T-helper 9 cell (primary cell): Measurements from ENCODE around the gene FBXL7.
"Not testable (repeated sequence)": the region's sequence is repeated elsewhere in the genome, so short reads cannot be mapped to it uniquely, and the experiment has no call there.

Source experiments
- DNase-seq: peaks from one replicate; pipeline ENCODE4 v3.0.0-alpha.2; 2020

The FBXL7 gene

DNA sequence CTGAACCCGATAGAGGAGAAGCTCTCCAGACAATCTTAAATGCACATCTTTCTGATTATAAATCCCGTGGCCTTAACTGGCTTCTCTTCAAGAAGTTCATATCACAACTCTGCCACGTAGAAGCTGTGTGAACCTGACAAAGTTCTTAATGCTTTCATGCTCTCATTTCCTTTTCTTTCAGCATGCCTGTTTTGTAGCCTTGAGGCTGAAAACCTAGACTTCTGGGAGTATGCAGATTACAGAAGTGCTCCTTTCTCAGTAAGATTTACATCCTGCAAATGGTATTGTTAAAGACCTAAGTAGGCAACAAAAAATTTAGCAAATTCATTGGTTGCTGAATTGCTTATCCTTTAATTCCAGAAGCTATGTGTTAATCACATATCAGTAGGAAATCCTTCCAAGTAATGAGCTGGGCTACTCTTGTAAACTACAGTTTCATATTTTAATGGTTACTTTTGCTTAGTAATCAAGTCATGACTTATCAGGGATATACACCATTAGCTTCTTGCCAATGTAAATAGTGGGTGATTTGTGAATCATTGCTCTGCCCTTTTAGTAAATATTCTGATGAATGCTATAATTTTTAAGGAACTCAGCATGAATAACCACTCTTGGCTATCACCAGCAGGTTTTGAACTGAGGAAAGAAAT lies 334.7 kb downstream of the FBXL7 start:
- no peak for DNase-seq

- DNase-seq: no peak
These were observed 335.5 kb downstream of the FBXL7 start for GRCh38 chr5:15835514-15835913.

DNA sequence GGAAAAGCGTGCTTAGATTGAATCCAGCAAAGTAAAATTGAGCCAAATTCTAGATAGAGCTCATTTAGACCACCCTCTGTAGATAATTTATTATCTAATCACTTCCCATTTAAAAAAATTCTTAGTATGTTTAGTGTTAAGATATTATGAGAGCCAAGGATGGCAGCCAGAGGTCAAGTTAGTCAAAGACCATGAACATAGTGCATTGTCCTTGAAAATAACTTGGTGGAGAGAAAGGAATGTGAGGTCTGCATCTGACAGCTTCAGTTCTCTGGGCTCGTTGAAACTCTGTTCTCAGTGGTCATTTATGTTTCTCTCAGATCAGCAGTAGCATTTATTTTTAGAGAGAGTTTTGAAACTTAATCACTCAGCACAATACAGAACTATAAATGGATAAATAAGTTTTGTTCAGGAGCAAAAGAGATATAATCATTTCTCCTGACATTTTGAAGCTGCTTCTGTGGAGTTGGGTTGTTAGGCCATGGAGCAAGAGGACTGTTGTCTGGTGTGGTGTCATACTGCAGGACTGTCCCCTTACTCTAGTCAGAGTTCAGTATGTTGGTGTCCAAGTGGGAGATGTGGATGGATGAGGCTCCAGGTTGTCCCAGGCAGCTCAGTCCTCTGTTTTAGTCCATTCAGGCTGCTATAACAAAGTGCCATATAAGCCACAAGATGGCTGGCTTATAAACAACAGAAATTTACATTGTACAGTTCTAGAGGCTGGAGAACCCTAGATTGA lies 337.7 kb downstream of the FBXL7 start:
- no peak for DNase-seq

DNA sequence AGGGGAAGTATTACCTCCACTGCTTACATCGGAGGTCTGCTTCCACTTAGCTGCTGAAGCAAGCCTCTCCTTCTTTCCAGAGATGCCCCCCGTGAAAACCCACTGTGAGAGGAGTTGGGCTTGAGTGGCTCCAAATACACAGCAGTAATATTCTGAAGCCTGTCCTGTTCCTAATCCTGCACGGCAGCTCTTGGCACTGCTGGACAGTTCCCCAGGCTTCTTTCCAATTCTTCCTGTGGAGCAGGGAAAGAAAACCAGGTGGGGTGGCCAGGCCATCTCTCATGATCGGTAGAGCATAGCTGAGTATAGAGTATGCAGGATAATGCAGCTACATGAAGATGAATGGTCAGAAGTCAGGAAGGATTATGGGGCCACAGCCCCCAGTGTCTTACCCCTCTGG lies 344.3 kb downstream of the FBXL7 start:
- no peak for DNase-seq

- no peak for DNase-seq
These were observed 344.9 kb downstream of the FBXL7 start for GRCh38 chr5:15844871-15845270.

GRCh38 chr5:15850536-15850935 lies 350.6 kb downstream of the FBXL7 start:
- DNase-seq: no peak

DNA sequence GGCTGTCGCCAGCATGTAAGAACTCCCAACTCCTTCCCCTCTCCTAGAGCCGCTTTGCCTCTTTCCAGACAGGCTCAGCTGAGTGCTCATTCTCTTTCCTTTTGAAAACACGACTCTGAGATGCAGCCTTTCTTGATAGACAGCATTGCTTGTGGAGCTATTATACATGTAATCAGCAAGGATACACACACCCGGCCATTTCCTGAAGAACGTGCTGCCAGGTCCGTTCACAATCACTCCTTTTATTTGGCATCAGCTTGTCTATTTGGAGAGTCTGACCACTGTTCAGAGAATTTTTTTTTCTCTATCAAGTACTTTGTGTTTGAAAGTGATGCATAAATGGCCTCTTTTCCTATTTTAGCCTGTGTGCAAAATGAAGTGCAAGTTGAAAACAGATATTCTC lies 351.0 kb downstream of the FBXL7 start:
- DNase-seq: no peak

- no peak for DNase-seq
These were observed 352.2 kb downstream of the FBXL7 start for GRCh38 chr5:15852217-15852616.

DNA sequence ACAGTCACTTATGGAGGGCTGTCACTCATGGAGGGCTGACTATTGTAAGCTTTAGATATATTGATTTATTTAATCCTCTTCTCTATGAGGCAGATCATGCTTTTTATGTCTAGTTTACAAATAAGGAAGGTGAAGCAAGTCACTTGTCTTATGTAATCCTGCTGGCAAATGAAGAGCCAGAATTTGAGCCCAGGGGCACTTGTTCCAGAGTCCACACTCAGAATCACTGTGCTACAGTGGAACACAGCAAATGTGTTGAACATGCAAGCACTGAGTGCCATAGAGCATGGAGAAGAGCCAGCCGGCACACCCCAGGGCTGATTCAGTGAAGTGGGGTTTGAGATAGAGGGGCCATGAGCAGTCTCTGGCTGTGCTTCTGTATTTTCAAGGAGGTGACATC lies 353.0 kb downstream of the FBXL7 start:
- no peak for DNase-seq

- DNase-seq: no peak
These were observed 358.3 kb downstream of the FBXL7 start for GRCh38 chr5:15858326-15858725.

GRCh38 chr5:15864536-15865215 lies 364.7 kb downstream of the FBXL7 start:
- no peak for DNase-seq

GRCh38 chr5:15872259-15872658 lies 372.3 kb downstream of the FBXL7 start:
- not testable (repeated sequence) for DNase-seq

GRCh38 chr5:15877914-15878313 lies 377.9 kb downstream of the FBXL7 start:
- DNase-seq: no peak

GRCh38 chr5:15880201-15880600 lies 380.2 kb downstream of the FBXL7 start:
- no peak for DNase-seq

- no peak for DNase-seq
These were observed 385.2 kb downstream of the FBXL7 start for GRCh38 chr5:15885156-15885555.

DNA sequence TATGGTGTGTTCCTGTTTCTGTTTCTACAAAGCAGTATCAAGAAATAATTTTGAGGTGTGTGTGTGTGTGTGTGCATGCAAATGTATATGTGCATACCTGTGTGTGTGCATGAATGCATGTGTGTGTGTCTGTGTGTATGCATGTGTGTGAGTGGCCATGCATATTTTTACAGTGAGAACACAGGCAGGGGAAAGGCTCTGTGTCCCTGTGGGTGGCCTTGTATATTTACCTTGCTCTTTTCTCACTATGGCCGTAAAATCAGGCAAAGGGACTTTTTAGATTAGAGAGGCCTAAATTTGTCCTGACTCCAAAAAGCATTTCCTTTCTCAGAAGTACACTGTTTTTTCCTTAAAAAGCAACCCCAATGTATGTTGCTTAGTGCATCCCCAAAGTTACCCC lies 386.2 kb downstream of the FBXL7 start:
- DNase-seq: no peak

DNA sequence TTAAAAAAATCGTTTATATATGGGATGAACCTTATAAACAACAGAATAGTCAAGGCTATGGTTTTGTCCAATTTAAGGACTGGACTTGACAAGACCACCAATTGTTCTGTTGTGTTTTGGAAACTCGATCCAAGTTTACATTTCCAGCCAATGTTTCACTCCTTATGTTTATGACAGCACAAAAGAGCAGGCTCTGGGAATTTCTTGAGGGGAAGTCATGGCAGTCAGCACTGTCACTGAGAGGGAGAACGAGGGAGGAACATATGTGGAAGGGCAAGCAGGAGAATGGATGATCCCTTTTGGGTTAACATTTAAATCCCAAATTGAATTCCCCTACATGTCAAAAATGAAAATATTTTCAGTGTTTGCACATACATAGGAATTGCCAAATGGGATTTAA lies 387.1 kb downstream of the FBXL7 start:
- no peak for DNase-seq

DNA sequence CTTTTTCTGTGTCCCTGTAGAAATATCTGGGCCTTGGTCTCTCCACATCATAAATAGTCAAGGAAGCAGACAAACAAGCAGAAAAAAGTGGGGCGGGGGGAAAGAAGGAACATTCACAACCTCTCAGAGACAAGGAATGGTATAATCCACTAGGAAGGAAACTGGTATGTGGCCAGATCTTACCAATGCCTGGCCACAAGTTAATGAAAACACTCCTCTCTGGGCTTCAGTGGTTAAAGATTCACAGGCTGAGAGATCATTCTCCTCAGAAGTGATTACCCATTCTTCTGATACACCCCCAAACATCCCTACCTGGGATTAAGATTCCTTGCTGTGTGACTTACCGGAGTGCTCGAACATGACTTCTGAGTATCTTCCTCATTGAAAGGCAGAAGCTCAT lies 389.0 kb downstream of the FBXL7 start:
- no peak for DNase-seq

GRCh38 chr5:15893866-15894265 lies 393.9 kb downstream of the FBXL7 start:
- DNase-seq: no peak

DNA sequence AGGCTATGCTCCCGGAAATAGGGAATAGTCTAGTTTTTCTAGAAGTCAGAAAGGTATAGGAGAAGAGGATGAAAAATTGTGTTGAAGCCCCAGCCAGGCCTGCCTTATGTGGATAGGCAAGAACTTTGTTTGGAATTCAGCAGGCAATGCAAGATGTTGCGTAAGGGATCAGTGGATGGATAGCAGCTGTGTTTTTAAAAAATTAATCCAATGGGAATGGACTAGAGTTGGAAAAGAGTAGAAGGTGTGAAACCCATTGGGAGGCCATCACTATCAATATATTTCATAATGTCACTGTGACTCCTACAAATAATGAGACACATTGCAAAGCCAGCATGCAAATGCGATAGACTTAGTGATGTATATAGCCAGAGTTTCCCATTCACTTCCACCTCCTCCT lies 397.7 kb downstream of the FBXL7 start:
- no peak for DNase-seq

DNA sequence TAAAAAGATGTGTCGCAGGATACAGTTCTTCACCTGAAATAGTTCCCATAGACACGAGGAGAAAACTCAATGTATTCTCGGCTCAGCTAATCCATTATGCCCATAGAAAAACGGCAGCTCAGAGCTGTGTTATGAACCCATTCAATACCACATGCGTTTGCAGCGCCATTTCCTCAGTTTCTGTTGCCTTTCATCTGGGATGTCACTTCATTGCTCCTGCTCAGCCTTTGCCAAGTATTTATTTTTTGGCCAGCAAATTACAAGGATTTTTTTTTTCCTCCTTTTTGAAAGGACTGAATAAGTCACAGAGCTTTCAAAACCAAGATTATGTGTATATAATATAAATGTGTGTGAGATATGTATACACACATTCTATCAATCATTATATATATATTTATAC lies 398.7 kb downstream of the FBXL7 start:
- no peak for DNase-seq

GRCh38 chr5:15899481-15899880 lies 399.5 kb downstream of the FBXL7 start:
- DNase-seq: no peak

DNA sequence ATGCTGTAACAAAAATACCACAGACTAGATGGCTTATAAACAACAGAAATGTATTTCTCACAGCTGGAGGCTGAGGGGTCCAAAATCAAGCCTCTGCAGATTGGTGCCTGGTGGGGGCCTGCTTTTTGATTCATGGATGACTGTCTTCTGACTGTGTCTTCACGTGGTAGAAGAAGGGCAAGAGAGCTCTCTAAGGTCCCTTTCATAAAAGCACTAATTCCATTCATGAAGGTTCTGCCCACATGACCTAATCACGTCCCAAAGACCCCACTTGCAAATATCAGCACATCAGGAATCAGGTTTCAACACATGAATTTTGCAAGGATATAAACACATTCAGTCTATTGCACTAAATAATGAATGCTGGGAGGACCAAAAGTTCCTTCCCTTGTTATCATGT lies 401.2 kb downstream of the FBXL7 start:
- DNase-seq: no peak

DNA sequence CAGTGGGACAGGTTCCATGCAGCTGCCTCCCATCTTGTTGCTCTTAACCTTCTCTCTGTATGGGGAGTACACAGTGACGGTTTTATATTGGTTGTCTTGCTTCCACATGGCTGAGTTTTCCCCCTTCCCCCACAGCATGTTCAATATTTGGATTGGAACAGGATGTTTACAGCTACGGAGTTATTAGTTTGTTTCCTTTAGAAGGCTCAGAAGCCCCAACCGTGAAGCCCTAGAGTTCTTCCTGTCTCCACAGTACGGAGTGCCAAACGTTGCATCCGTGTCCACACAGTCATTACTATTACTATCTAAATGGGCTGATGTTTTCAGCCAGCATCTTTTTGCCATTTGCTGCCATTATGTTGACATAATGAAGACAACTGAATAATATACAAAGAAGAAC lies 402.1 kb downstream of the FBXL7 start:
- DNase-seq: no peak
